ENCODE measurements around the gene ALOX15. TPM values are rescaled to one million over a fixed set of nuclear protein-coding genes. Genes with fewer than 3 reads are reported as not detected.
"Not testable (repeated sequence)": the region's sequence is repeated elsewhere in the genome, so short reads cannot be mapped to it uniquely, and the experiment has no call there.

Gene ALOX15
- total RNA-seq, 1 experiment from 2014 or later: 0.38 TPM

- Mint-ChIP-seq H3K4me1 (ENCODE audit: low read depth, unreplicated experiment) (peaks cover 1% of the 10 kb centered on the region), H3K27me3 (ENCODE audit: unreplicated experiment) (peaks cover 27% of the 10 kb centered on the region), H3K36me3 (ENCODE audit: insufficient read depth, unreplicated experiment) (no peaks in the 10 kb centered on the region), H3K4me3 (ENCODE audit: low read depth, unreplicated experiment) (no peak overlapping the region), H3K27ac (ENCODE audit: unreplicated experiment) (no peak overlapping the region), H3K9me3 (ENCODE audit: low read depth, unreplicated experiment) (no peaks in the 10 kb centered on the region)
- intact Hi-C loops (cut with micrococcal nuclease; ENCODE audit: unreplicated experiment): no loop called here
- CTCF ChIA-PET: no interaction called here
- no peak for TF ChIP-seq CTCF (IDR thresholded peaks at IDR 0.05; ENCODE audit: unreplicated experiment)
- no peak for DNase-seq
- BruUV-seq (replicated peaks): no TSS peak
Observed at GRCh38 chr17:4663711-4664110, 22.2 kb upstream of the ALOX15 start.

GRCh38 chr17:4658478-4659305 lies 17.2 kb upstream of the ALOX15 start:
- peaks cover 8% of the 10 kb centered on the region for H3K27me3 Mint-ChIP-seq (ENCODE audit: unreplicated experiment)
- no peak overlapping the region for H3K27ac Mint-ChIP-seq (ENCODE audit: unreplicated experiment)
- peaks cover 7% of the 10 kb centered on the region for H3K4me1 Mint-ChIP-seq (ENCODE audit: low read depth, unreplicated experiment)
- CTCF ChIA-PET: no interaction called here
- H3K4me3 Mint-ChIP-seq (ENCODE audit: low read depth, unreplicated experiment): no peak overlapping the region
- no peaks in the 10 kb centered on the region for H3K36me3 Mint-ChIP-seq (ENCODE audit: insufficient read depth, unreplicated experiment)
- no peak for DNase-seq
- intact Hi-C loops (cut with micrococcal nuclease; ENCODE audit: unreplicated experiment): no loop called here
- no peak for TF ChIP-seq CTCF (IDR thresholded peaks at IDR 0.05; ENCODE audit: unreplicated experiment)
- H3K9me3 Mint-ChIP-seq (ENCODE audit: low read depth, unreplicated experiment): no peaks in the 10 kb centered on the region
- BruUV-seq (replicated peaks): no TSS peak

GRCh38 chr17:4657678-4658077 lies 16.2 kb upstream of the ALOX15 start:
- H3K4me1 Mint-ChIP-seq (ENCODE audit: low read depth, unreplicated experiment): peaks cover 7% of the 10 kb centered on the region
- no peak for TF ChIP-seq CTCF (IDR thresholded peaks at IDR 0.05; ENCODE audit: unreplicated experiment)
- no peak overlapping the region for H3K27ac Mint-ChIP-seq (ENCODE audit: unreplicated experiment)
- CTCF ChIA-PET: no interaction called here
- H3K36me3 Mint-ChIP-seq (ENCODE audit: insufficient read depth, unreplicated experiment): no peaks in the 10 kb centered on the region
- DNase-seq: no peak
- H3K27me3 Mint-ChIP-seq (ENCODE audit: unreplicated experiment): peaks cover 9% of the 10 kb centered on the region
- intact Hi-C loops (cut with micrococcal nuclease; ENCODE audit: unreplicated experiment): no loop called here
- no peak overlapping the region for H3K4me3 Mint-ChIP-seq (ENCODE audit: low read depth, unreplicated experiment)
- H3K9me3 Mint-ChIP-seq (ENCODE audit: low read depth, unreplicated experiment): no peaks in the 10 kb centered on the region
- no TSS peak for BruUV-seq (replicated peaks)

- H3K27ac Mint-ChIP-seq (ENCODE audit: unreplicated experiment); CTCF ChIA-PET; BruUV-seq (replicated peaks); H3K4me3 Mint-ChIP-seq (ENCODE audit: low read depth, unreplicated experiment); H3K36me3 Mint-ChIP-seq (ENCODE audit: insufficient read depth, unreplicated experiment); H3K9me3 Mint-ChIP-seq (ENCODE audit: low read depth, unreplicated experiment); H3K27me3 Mint-ChIP-seq (ENCODE audit: unreplicated experiment); intact Hi-C loops (cut with micrococcal nuclease; ENCODE audit: unreplicated experiment); H3K4me1 Mint-ChIP-seq (ENCODE audit: low read depth, unreplicated experiment); DNase-seq: not testable (repeated sequence)
Observed at GRCh38 chr17:4655933-4656332, 14.5 kb upstream of the ALOX15 start.

- no TSS peak for BruUV-seq (replicated peaks)
- H3K4me3 Mint-ChIP-seq (ENCODE audit: low read depth, unreplicated experiment): no peak overlapping the region
- no peak overlapping the region for H3K27ac Mint-ChIP-seq (ENCODE audit: unreplicated experiment)
- no peaks in the 10 kb centered on the region for H3K4me1 Mint-ChIP-seq (ENCODE audit: low read depth, unreplicated experiment)
- TF ChIP-seq CTCF (IDR thresholded peaks at IDR 0.05; ENCODE audit: unreplicated experiment): no peak
- intact Hi-C loops (cut with micrococcal nuclease; ENCODE audit: unreplicated experiment): no loop called here
- CTCF ChIA-PET: no interaction called here
- H3K27me3 Mint-ChIP-seq (ENCODE audit: unreplicated experiment): peaks cover 9% of the 10 kb centered on the region
- no peak for DNase-seq
- no peaks in the 10 kb centered on the region for H3K9me3 Mint-ChIP-seq (ENCODE audit: low read depth, unreplicated experiment)
- no peaks in the 10 kb centered on the region for H3K36me3 Mint-ChIP-seq (ENCODE audit: insufficient read depth, unreplicated experiment)
Observed at GRCh38 chr17:4652997-4653396, 11.5 kb upstream of the ALOX15 start.
